ENCODE measurements around the gene KIAA1671. TPM values are rescaled to one million over a fixed set of nuclear protein-coding genes. Genes with fewer than 3 reads are reported as not detected.

KIAA1671 gene
- total RNA-seq, 6 experiments from 2014 or later: 1.3 to 5.0 (median 1.6) TPM

DNA sequence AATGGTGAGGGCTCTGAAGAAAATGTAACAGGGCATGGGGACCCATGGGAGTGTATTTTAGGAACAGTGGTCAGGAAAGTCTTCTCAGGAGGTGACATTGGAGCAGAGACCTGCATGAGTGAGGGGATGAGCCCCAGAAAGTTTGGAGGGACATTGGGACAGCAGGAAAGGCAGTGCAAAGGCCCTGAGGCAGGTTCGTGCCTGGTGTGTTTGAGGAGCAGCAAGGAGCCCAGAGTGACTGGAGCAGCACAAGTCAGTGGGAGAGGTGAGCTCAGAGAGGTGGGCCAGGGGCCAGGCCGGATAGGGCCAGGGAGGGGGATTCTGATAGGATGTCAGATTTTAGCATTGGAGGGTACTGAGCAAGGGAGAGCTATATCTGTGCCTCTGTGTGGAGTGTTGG, 167.1 kb downstream of the KIAA1671 start:
- TF ChIP-seq, protein P1, sequence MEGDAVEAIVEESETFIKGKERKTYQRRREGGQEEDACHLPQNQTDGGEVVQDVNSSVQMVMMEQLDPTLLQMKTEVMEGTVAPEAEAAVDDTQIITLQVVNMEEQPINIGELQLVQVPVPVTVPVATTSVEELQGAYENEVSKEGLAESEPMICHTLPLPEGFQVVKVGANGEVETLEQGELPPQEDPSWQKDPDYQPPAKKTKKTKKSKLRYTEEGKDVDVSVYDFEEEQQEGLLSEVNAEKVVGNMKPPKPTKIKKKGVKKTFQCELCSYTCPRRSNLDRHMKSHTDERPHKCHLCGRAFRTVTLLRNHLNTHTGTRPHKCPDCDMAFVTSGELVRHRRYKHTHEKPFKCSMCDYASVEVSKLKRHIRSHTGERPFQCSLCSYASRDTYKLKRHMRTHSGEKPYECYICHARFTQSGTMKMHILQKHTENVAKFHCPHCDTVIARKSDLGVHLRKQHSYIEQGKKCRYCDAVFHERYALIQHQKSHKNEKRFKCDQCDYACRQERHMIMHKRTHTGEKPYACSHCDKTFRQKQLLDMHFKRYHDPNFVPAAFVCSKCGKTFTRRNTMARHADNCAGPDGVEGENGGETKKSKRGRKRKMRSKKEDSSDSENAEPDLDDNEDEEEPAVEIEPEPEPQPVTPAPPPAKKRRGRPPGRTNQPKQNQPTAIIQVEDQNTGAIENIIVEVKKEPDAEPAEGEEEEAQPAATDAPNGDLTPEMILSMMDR (IDR thresholded peaks at IDR 0.05): no peak
- no peaks in the 10 kb centered on the region for H3K4me1 Mint-ChIP-seq (ENCODE audit: low read depth)
- H3K9me3 Mint-ChIP-seq: peaks cover 37% of the 10 kb centered on the region
- H3K27ac Mint-ChIP-seq: no peak overlapping the region
- no peak for DNase-seq
- no peak overlapping the region for H3K4me3 Mint-ChIP-seq
- peaks cover 12% of the 10 kb centered on the region; the same call in 1 of the 2 replicates for H3K36me3 Mint-ChIP-seq (ENCODE audit: low read depth)
- peaks cover 4% of the 10 kb centered on the region for H3K27me3 Mint-ChIP-seq (ENCODE audit: insufficient read depth)

DNA sequence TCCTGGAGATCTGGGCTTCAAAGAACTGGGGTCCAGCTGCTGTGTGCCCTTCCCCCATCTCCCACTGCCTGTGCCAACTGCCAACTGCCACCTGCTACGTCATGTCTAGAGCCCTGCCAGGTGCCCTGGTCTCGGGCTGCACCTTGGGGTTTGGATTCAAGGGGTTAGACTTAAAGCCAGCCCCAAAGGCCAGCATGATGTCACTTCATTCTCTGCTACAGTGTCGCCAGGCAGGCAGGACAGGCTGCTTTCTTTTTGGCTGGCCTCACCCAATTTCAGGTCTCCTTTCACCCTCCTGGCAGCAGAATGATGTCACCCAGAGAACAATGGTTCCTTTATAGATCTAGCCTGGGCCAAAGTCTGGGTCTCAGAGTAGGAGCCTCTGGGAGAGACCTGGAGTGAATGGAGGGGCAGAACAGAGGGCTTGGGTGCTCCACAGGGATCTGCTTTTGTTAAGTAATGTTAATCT, 167.6 kb downstream of the KIAA1671 start:
- H3K27ac Mint-ChIP-seq: no peak overlapping the region
- no peak overlapping the region for H3K4me3 Mint-ChIP-seq
- H3K9me3 Mint-ChIP-seq: peaks cover 37% of the 10 kb centered on the region
- TF ChIP-seq, protein P1 (IDR thresholded peaks at IDR 0.05): no peak
- H3K27me3 Mint-ChIP-seq (ENCODE audit: insufficient read depth): peaks cover 4% of the 10 kb centered on the region
- peaks cover 12% of the 10 kb centered on the region; the same call in 1 of the 2 replicates for H3K36me3 Mint-ChIP-seq (ENCODE audit: low read depth)
- no peak for DNase-seq
- H3K4me1 Mint-ChIP-seq (ENCODE audit: low read depth): no peaks in the 10 kb centered on the region

DNA sequence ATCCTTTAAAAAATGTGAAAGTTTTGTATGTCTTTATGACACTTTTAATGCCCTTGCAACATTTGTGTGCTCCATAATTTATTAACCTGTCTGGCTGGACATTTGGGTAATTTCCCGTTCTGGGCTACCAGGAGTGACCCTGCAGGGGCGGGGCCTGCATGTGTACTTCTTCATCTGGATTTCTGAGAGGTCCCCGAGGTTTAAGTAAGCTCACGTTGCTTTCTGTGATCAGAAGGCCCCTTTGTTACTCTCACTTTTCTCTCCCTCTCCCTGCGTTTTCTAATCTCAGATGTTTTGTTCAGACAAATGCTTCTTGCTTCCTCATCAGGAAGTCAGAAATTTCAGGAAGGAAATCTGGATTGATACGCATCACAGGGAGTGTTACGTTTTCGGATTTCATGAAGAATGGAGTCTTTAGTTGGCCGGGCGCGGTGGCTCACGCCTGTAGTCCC, 168.3 kb downstream of the KIAA1671 start:
- Mint-ChIP-seq H3K36me3 (ENCODE audit: low read depth) (peaks cover 12% of the 10 kb centered on the region; the same call in 1 of the 2 replicates), H3K9me3 (peaks cover 42% of the 10 kb centered on the region), H3K27ac (no peak overlapping the region), H3K4me1 (ENCODE audit: low read depth) (no peaks in the 10 kb centered on the region), H3K4me3 (no peak overlapping the region), H3K27me3 (ENCODE audit: insufficient read depth) (peaks cover 4% of the 10 kb centered on the region)
- TF ChIP-seq, protein P1 (IDR thresholded peaks at IDR 0.05): no peak
- DNase-seq: no peak

DNA sequence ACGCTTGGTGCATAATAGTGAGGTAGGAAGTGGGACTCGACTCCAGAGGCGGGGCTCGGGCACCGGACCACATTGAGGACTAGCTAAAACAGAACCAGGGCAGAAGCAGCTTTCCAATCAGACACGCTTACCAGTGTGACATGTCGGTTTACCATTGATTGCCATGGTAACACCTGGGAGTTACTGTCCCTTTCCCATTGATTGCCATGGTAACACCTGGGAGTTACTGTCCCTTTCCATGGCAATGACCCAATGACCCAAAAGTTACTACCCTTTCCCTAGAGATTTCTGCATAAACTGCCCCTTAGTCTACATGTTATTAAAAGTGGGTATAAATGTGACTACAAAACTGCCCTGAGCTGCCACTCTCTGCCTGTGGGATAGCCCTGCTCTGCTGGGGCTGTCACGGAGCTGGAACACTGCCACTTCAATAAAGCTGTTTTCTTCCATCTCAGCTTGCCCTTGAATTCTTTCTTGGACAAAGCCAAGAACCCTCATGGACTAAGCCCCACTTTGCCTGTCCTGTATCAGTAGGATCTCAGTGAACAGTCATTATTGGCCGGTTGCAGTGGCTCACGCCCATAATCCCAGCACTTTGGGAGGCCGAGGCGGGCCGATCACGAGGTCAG, 169.7 kb downstream of the KIAA1671 start:
- peaks cover 12% of the 10 kb centered on the region; the same call in 1 of the 2 replicates for H3K36me3 Mint-ChIP-seq (ENCODE audit: low read depth)
- H3K4me1 Mint-ChIP-seq (ENCODE audit: low read depth): no peaks in the 10 kb centered on the region

DNA sequence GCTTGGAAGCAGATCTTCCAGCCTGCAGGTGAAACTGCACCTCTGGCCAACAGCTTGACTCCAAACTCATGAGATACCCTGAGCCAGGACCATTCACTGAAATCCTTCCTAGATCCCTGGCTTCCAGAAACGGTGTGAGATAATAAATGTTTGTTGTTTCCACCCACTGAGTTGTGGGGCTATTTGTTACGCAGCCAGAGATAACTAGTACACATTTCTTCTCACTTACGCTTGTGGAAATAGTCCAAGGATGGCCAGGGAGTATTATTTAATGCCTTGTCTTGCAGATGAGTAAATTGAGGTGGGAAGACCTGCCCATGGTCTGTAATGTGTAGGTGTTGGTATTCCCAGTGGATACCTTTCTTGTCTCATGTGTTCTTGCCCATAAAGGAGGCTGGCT, 171.2 kb downstream of the KIAA1671 start:
- Mint-ChIP-seq H3K4me1 (ENCODE audit: low read depth) (no peaks in the 10 kb centered on the region), H3K27me3 (ENCODE audit: insufficient read depth) (peaks cover 4% of the 10 kb centered on the region; the same call in 1 of the 2 replicates), H3K9me3 (peaks cover 45% of the 10 kb centered on the region), H3K27ac (no peak overlapping the region), H3K4me3 (no peak overlapping the region), H3K36me3 (ENCODE audit: low read depth) (peaks cover 11% of the 10 kb centered on the region; the same call in 1 of the 2 replicates)
- no peak for DNase-seq
- TF ChIP-seq, protein P1 (IDR thresholded peaks at IDR 0.05): no peak

More for the DNA sequence above, 169.7 kb downstream of the KIAA1671 start:
- peaks cover 49% of the 10 kb centered on the region for H3K9me3 Mint-ChIP-seq
- peaks cover 4% of the 10 kb centered on the region for H3K27me3 Mint-ChIP-seq (ENCODE audit: insufficient read depth)
- TF ChIP-seq, protein P1 (IDR thresholded peaks at IDR 0.05): no peak
- no peak overlapping the region for H3K4me3 Mint-ChIP-seq
- no peak overlapping the region for H3K27ac Mint-ChIP-seq
- DNase-seq: no peak

Data from HFFc6 (cell line).